ENCODE data around the gene HOXB9.
A peak's percentile ranks its signal among the peaks of the same experiment; 100 is the strongest.

HOXB9 gene

GRCh38 chr17:48578616-48579470, 47.3 kb downstream of the HOXB9 start:
- peak; percentile 75 for DNase-seq

- DNase-seq = peak; percentile 92
These were observed 48.1 kb downstream of the HOXB9 start, which contains the start of gene HOXB4 for GRCh38 chr17:48577946-48578615. Gene HOXB4, minus strand, starts transcription at chr17:48578350. Its CDS starts 31 bp downstream, at chr17:48578319.

- peak; percentile 68 for DNase-seq
These were observed 48.7 kb downstream of the HOXB9 start for GRCh38 chr17:48577330-48577945.

- peak; percentile 82 for DNase-seq
These were observed 49.5 kb downstream of the HOXB9 start for GRCh38 chr17:48576479-48577309.

- DNase-seq = peak; percentile 59
These were observed 50.3 kb downstream of the HOXB9 start for GRCh38 chr17:48575673-48576478.

- no peak for DNase-seq
These were observed 51.0 kb downstream of the HOXB9 start for GRCh38 chr17:48575066-48575582.

GRCh38 chr17:48574505-48575065, 51.6 kb downstream of the HOXB9 start:
- no peak for DNase-seq

- no peak for DNase-seq
These were observed 54.2 kb downstream of the HOXB9 start for GRCh38 chr17:48571826-48572417.
